Activated naive CD8-positive, alpha-beta T cell treated with anti-CD3 and anti-CD28 coated beads for 36 hours (primary cell): ENCODE measurements around the gene PIM3. TPM values are rescaled to one million over a fixed set of nuclear protein-coding genes. Genes with fewer than 3 reads are reported as not detected.

ENCODE experiments used
- DNase-seq: peaks from one replicate; pipeline ENCODE4 v3.0.0; 2021
- H3K27ac Mint-ChIP-seq: one replicate; pipeline ENCODE4 v1.8.0; 2022; ENCODE audit warnings: mild to moderate bottlenecking, moderate library complexity, mixed read lengths
- H3K27me3 Mint-ChIP-seq: one replicate; pipeline ENCODE4 v1.8.0; 2022; ENCODE audit warnings: mild to moderate bottlenecking, mixed read lengths
- H3K36me3 Mint-ChIP-seq: one replicate; pipeline ENCODE4 v1.8.0; 2021; ENCODE audit warnings: mild to moderate bottlenecking, mixed read lengths
- H3K4me1 Mint-ChIP-seq: one replicate; pipeline ENCODE4 v1.8.0; 2021; ENCODE audit warnings: mixed read lengths
- H3K4me3 Mint-ChIP-seq: one replicate; pipeline ENCODE4 v1.8.0; 2022; ENCODE audit warnings: mild to moderate bottlenecking, moderate library complexity, mixed read lengths
- H3K9me3 Mint-ChIP-seq: one replicate; pipeline ENCODE4 v1.8.0; 2022; ENCODE audit warnings: mixed read lengths
- total RNA-seq, 2 experiments: library from RNA; stranded (reverse); gene quantifications; one replicate each; pipeline ENCODE4 v1.2.3, GENCODE V29; 2021

Gene PIM3
- total RNA-seq, 2 experiments from 2014 or later, result 134 to 137 TPM

DNA sequence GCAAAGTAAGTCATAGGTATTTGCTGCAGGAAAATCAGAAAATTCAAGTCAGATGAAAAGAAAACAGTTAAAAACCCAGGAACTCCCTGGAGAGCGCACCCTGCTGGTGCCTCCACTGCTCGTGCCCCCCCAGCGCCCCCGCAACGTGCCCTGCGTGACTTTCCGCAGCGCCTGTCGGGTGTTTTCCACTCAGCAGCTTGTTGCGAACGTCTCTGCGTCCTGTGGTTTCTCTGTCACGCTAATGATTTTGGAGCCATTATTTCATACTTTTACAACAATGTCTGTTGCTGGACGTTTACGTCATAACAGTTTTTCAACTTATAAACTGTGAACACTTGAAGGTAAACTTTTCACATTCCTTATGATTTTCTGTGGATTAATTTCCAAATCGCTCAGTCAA is 37.1 kb upstream of the PIM3 start:
- DNase-seq, result peak; percentile 28
- Mint-ChIP-seq H3K36me3 (peaks cover 19% of the 10 kb centered on the region), H3K4me1 (peaks cover 28% of the 10 kb centered on the region), H3K9me3 (no peaks in the 10 kb centered on the region), H3K27ac (peak overlapping the region; percentile 25), H3K27me3 (no peaks in the 10 kb centered on the region), H3K4me3 (no peak overlapping the region)

DNA sequence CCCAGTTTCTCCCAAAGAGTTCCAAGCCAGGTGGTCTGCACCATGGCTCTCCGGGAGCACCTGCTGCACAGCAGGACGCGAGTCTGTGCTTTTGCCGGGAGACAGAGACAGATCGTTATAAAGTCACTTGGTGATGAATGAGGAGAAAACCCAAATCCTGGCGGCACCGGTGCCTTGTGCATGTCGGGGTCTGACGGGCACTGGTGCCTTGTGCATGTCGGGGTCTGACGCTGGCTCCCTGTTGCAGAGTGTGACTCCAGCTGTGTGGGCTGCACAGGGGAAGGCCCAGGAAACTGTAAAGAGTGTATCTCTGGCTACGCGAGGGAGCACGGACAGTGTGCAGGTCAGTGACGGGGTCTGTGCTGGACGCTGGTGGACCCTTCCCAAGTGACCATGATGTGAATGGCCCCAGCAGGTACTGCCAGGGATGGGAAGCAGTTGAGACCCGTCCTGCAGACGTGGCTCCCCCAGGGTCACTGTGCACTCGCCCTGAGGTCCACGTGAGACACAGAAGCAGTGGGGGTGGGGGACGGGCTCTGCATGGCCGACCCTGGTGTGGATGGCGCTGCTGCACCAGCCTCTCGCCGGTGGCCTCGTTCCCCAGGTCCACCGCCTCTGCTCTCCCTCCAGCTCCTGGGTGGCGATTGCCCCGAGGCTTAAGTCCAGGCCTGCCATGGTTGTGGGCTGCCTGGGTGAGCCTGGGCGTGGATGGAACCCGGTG is 36.3 kb upstream of the PIM3 start:
- peak overlapping the region; percentile 98 for H3K27ac Mint-ChIP-seq
- no peak for DNase-seq
- H3K9me3 Mint-ChIP-seq, result no peaks in the 10 kb centered on the region
- H3K4me1 Mint-ChIP-seq, result peaks cover 28% of the 10 kb centered on the region
- no peaks in the 10 kb centered on the region for H3K27me3 Mint-ChIP-seq
- peaks cover 19% of the 10 kb centered on the region for H3K36me3 Mint-ChIP-seq
- no peak overlapping the region for H3K4me3 Mint-ChIP-seq

DNA sequence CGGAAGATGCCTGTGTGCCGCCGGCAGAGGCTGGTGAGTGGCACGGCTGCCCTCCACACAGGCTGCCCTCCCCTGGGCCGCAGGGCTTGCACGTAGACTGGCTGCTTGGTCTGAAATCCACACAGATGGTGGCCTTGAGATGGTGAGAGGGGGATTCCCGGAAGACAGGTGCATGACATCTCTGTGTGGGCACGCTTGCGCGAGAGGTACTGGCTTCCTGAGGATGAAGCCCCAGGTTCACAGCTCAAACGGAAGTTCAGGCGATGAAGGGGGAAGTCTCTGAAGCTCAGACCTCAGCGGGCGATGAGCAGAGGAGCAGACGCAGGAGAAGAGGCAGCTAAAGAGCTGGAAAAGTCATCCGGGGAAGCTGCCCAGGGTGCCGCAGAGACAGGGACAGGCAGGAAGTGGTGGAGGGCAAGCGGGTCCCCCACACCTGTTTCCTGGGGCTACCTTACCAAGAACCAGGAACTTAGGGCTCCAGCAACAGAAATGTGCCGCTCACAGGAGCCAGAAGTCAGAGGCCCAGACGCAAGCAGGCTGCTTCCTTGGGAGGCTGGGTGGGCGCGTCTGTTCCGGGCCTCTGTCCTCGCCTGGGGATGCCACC is 34.9 kb upstream of the PIM3 start:
- Mint-ChIP-seq H3K27ac (peak overlapping the region; percentile 98), H3K27me3 (no peaks in the 10 kb centered on the region), H3K9me3 (no peaks in the 10 kb centered on the region), H3K4me1 (peaks cover 26% of the 10 kb centered on the region), H3K4me3 (peak overlapping the region; percentile 75), H3K36me3 (peaks cover 17% of the 10 kb centered on the region)
- DNase-seq, result peak; percentile 68

DNA sequence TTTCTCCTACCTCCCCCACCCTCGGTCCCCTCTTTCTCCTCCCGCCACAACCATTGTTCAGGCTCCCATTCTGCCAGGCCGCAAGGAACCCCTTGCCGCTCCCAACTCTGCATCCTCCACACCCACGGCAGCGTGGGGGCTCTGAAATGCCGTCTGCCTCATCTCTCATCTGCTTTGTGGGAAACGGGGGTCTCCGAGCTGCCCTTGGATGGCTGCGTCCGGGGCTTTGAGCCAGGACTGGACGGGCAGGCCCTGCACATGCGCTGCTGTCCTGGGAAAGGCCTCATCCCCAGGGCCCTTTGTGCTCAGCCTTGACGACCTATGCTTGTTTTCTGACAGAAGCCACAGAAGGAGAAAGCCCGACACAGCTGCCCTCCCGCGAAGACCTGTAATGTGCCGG is 33.7 kb upstream of the PIM3 start:
- DNase-seq, result no peak
- no peak overlapping the region for H3K4me3 Mint-ChIP-seq
- peaks cover 35% of the 10 kb centered on the region for H3K4me1 Mint-ChIP-seq
- H3K9me3 Mint-ChIP-seq, result no peaks in the 10 kb centered on the region
- peaks cover 17% of the 10 kb centered on the region for H3K36me3 Mint-ChIP-seq
- no peaks in the 10 kb centered on the region for H3K27me3 Mint-ChIP-seq
- peak overlapping the region; percentile 78 for H3K27ac Mint-ChIP-seq

DNA sequence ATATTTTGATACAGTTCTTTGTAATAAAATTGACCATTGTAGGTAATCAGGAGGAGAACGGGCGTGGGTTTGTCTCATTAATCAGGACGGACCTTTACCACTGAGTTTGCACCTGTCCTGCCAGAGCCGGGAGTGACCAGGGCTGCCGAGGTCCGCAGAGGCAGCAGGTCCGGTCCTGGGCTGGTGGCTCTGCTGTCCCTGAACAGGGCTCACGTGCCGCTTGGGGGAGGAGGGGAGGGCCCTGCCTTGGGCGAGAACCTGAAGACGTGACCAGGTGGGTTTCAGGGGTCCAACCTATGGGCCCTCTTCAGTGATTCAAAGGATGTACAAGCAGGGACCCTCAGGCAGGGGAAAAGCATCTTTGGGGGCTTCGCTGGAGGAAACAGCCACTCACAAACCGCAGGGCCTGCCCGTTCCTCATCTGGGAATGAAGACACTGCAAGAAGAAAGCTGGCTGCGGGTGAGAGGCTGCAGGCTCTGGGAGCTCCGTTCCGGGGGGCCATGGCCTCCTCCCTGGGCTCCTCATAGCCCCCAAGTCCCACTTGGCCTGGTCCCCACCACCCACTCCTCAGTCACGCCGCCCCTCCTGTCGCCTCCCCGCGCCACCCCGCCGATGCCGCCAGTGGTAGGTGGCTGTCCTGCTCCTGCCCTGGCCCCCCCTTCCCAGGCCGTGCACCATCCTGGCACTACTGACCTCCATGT is 32.9 kb upstream of the PIM3 start:
- Mint-ChIP-seq H3K4me3 (no peak overlapping the region), H3K36me3 (peaks cover 17% of the 10 kb centered on the region), H3K9me3 (no peaks in the 10 kb centered on the region), H3K27me3 (no peaks in the 10 kb centered on the region), H3K27ac (no peak overlapping the region), H3K4me1 (peaks cover 35% of the 10 kb centered on the region)
- DNase-seq, result no peak

DNA sequence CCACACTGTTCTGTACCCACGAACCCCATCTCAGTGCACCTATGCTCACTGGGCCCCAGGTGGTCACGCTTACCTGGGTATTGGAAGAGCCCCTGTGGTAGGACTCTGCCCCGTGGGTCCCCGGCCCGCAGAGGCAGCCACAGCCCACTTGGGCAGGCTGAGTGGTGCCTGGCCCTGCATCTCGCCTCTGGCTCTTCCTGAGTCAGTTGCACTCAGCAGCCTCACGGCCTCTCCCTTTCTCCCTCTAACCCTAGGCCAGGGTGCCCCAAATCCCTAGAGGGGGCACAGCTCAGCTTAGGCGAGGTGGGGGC is 32.4 kb upstream of the PIM3 start:
- no peak for DNase-seq
- Mint-ChIP-seq H3K4me3 (no peak overlapping the region), H3K4me1 (peaks cover 39% of the 10 kb centered on the region), H3K9me3 (no peaks in the 10 kb centered on the region), H3K36me3 (peaks cover 18% of the 10 kb centered on the region), H3K27ac (no peak overlapping the region), H3K27me3 (no peaks in the 10 kb centered on the region)

DNA sequence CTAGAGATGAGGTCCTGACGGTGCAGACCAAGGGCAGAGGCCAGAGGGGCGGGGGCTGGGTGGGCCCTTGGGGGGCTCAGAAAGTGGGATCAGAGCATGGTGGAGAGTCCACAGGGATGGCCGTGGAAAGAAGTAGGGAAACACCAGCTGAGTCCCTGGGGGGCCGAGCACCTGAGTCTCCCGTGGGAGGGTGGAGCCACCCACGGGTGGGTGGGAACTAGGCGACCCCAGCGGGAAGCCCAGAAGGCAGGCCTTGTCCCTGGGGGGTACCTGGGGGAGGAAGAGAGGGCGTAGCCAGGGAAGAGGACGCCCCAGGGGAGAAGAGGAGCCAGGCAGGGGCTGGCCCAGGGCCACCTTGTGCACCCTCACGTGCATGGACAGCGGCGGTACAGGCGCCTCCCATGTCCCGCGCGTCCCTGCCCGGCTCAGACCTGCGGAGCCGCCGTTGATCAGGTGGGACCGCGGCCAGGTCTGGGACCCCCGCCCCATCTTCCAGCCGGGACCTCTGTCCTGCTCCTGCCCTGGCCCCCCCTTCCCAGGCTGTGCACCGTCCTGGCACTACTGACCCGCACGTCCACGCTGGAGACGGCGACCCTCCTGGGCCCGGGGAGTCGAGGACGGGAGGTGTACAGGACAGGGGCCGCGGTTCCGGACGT is 31.9 kb upstream of the PIM3 start:
- Mint-ChIP-seq H3K4me3 (no peak overlapping the region), H3K36me3 (peaks cover 18% of the 10 kb centered on the region), H3K27ac (no peak overlapping the region), H3K4me1 (peaks cover 38% of the 10 kb centered on the region), H3K27me3 (no peaks in the 10 kb centered on the region), H3K9me3 (no peaks in the 10 kb centered on the region)
- no peak for DNase-seq

DNA sequence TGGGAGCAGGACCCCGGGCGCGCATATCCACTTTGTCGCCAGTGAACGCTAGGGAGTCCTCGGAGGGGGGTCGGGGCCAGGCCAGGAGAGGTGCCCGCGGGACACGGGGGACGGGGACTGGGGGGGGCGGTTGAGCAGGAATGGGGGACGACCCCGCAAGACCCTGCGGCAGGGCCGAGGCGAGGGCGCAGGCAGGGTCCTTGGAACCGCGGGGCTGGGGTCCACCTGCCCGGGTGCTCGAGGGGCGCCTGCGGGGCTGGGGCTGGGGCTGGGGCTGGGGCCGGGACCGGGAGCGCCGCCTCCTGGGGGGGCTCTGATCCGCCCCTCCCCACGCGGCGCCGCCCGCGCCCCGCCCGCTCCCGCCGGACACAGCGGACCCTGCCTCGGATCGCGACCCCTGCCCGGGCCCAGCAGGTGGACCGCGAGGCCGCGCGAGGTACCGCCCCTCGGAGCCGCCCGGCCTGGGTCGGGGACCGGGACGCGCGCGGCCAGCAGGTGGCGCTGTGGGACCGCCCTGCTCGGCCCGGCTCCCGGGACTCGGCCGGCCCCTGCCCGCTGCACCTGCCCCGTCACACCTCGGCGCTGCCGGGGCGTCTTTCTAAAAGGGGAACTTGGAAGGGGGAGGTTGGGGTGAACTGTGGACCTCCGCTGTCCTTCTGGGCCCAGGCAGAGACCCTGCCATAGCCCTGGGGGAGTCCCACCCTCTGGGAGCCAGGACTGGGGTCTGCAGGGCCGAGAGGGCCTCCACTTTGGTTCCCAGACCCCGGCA is 31.2 kb upstream of the PIM3 start:
- Mint-ChIP-seq H3K4me3 (no peak overlapping the region), H3K27me3 (no peaks in the 10 kb centered on the region), H3K9me3 (no peaks in the 10 kb centered on the region), H3K4me1 (peaks cover 38% of the 10 kb centered on the region), H3K36me3 (peaks cover 15% of the 10 kb centered on the region), H3K27ac (no peak overlapping the region)
- DNase-seq, result peak; percentile 88

DNA sequence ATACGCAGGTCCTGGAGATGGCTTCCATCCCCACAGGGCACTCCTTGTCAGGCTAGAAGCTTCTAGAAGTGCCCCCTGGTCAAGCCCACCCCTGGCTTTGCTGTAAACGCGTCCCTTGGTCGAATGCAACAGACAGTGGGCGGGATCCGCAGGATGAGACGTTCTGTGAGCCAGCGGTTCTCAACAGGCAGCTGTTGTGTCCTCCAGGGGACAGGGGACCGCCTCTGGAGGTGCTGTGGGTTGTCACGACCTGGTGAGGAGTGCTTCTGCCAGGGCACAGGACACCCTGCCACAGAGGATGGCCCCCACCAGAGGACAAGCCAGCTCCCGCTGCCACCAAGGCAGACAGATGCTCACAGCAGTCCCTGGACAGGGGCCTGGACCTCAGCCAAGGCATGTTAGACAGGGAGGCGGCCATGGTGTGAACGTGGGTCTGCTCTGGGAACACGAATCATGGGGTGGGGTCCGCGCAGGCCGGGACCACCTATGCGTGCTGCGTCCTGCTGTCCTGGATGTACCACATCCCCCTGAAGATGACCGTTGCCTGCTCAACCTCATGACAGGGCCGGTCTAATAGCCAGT is 30.5 kb upstream of the PIM3 start:
- no peak for DNase-seq
- Mint-ChIP-seq H3K4me3 (peak overlapping the region; percentile 18), H3K9me3 (no peaks in the 10 kb centered on the region), H3K27ac (no peak overlapping the region), H3K36me3 (peaks cover 14% of the 10 kb centered on the region), H3K27me3 (no peaks in the 10 kb centered on the region), H3K4me1 (peaks cover 37% of the 10 kb centered on the region)

DNA sequence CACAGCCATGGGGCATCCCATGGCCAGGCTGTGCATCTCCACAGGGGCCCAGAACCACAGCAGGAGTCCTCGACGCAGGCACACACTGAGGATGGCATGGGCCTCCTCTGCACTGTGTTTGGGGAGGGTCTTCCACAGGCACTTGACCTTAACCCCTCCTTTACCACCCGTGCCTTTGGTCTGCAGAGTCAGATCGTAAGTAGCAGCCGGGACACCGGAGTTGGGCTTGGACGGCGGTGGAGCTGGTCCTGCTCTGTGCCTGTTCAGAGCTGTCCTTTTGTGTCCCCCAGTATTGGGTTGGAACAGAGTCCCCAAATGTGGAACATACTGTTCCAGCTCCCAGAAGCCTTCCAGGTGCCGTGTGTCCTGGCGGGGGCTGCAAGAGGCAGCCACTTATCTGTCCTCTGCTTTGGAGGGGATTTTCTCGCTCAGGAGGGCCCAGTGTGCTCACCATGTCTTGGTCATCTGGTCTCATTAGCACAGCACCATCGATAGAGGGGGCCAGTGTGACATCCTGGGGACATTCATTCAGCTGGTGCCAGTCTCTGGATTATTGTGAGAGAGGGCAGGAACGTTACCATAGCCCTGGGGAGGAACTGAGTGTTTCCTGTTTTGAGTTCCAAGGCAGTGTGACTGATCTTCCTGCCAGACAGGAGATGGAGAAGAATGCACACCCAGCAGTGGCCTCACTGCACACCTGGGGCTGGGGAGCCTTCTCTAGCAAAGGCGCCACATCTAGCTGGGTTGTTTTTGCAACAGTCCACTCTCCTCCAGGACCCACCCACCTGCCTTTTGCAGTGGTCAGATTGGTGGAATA is 29.8 kb upstream of the PIM3 start:
- no peak overlapping the region for H3K4me3 Mint-ChIP-seq
- no peak overlapping the region for H3K27ac Mint-ChIP-seq
- no peaks in the 10 kb centered on the region for H3K9me3 Mint-ChIP-seq
- peak; percentile 57 for DNase-seq
- peaks cover 7% of the 10 kb centered on the region for H3K36me3 Mint-ChIP-seq
- no peaks in the 10 kb centered on the region for H3K27me3 Mint-ChIP-seq
- peaks cover 31% of the 10 kb centered on the region for H3K4me1 Mint-ChIP-seq

DNA sequence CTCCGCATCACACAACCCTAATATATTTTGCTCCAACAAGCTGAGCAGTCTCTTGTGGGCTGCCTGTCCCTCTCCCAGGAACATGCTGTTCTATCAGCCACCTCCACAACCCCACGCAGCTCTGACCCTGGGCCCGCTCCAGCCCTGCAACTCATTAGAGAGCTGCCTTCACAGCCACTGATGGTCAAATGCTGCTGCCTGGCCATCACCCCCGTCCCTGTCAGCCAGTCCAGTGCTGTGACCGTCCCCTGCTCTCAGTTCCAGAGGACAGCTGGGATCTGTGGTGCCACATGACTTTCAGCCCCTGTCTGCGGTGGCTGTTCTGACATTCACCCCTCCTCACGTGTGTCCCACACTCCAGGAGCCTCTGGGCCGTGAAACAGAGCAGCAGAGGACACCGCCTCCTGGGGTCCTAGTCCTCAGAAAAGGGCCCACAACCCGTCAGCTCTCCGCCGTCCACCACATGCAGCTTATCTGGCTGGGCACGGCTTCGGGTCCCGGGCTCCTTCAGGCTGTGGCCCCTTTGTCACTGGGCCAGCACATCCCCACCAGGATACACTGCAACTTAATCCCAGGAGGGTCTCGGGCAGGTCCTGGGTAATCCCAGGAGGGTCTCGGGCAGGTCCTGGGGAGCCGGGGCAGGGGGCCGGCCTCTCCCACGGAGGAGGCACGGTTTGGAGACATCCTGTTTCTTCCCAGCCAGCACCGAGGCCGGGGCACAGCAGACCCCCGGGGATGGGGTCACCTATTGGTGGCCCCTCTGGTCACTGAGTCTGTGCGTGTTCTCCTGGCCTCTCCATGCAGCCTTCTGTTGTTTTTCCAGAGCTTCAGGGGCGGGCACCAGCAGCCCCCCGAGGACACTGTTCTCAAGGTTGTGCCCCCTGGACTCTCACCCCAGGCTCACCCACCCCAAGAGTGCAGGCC is 27.1 kb upstream of the PIM3 start:
- Mint-ChIP-seq H3K4me3 (peak overlapping the region; percentile 29), H3K9me3 (no peaks in the 10 kb centered on the region), H3K27ac (peak overlapping the region; percentile 37), H3K27me3 (no peaks in the 10 kb centered on the region), H3K4me1 (peaks cover 28% of the 10 kb centered on the region), H3K36me3 (peaks cover 1% of the 10 kb centered on the region)
- DNase-seq, result no peak

DNA sequence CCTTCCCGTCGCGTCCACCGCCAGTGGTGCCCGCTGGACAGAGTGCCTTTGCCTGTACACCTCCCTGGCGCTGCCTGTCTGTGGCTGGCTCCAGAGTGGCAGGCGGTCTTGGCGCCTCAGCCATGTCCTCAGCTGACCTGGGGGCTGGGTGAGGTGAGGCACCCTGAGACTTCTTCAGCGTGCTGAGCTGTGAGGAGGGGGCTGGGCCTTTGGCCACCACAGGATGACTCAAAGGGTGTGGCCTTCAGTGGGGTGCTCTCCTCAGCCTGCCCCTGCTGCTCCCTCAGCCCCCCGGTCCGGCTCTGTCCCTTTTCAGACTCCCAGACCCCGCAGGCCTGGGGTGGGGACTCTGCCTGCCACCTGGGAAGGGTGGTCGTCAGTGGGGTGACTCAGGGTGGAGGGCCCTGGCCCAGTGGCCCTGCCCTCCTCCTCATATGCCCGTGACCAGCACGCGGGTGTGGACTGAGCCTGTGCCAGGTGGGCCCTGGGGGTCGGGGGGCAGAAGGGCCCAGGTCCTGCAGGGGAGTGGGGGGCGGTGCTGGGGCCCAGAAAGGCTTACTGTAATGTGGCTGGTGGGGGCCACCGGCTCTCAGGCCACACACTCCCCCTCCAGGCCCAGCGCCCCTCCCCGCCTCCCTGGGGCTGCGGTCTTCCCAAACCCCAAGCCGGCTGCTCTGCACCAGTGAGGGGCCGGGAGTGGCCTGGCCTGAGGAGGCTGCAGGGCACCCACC is 26.2 kb upstream of the PIM3 start:
- H3K36me3 Mint-ChIP-seq, result peaks cover 1% of the 10 kb centered on the region
- peaks cover 28% of the 10 kb centered on the region for H3K4me1 Mint-ChIP-seq
- no peaks in the 10 kb centered on the region for H3K9me3 Mint-ChIP-seq
- no peaks in the 10 kb centered on the region for H3K27me3 Mint-ChIP-seq
- peak overlapping the region; percentile 70 for H3K4me3 Mint-ChIP-seq
- peak overlapping the region; percentile 25 for H3K27ac Mint-ChIP-seq
- DNase-seq, result no peak
